Measurements from ENCODE around the gene HIVEP2. TPM values are rescaled to one million over a fixed set of nuclear protein-coding genes. Genes with fewer than 3 reads are reported as not detected.

HIVEP2 gene
- total and polyA plus RNA-seq, 2 of the 4 experiments (the other 2 are of a cell fraction), result 4.3 to 11.3 TPM

- Histone ChIP-seq H3K36me3 (ENCODE audit: control insufficient read depth, insufficient read depth, low read length) (no peaks in the 10 kb centered on the region), H4K5ac (ENCODE audit: low read depth, low read length) (no peak overlapping the region), H2BK20ac (ENCODE audit: low read depth, low read length) (no peak overlapping the region), H3K9me1 (ENCODE audit: insufficient read depth, low read length) (peaks cover 5% of the 10 kb centered on the region), H3K9ac (ENCODE audit: low read depth, low read length) (no peak overlapping the region), H2AK9ac (replicated peaks; ENCODE audit: low read depth, low read length, poor library complexity) (no peak overlapping the region), H3K79me1 (ENCODE audit: low read depth in 1 of 2, low read length in 2 of 2) (peaks cover 21 to 67% of the 10 kb centered on the region in 2 experiments), H3K27me3 (ENCODE audit: control insufficient read depth, insufficient read depth, low read length) (no peaks in the 10 kb centered on the region), H2AFZ (replicated peaks; ENCODE audit: low read length, poor library complexity) (no peak overlapping the region), H3K27ac (ENCODE audit: insufficient read depth, low read length) (no peak overlapping the region), H4K20me1 (ENCODE audit: insufficient read depth, low read length) (peaks cover 4% of the 10 kb centered on the region; the same call in 1 of the 2 replicates), H2AK5ac (ENCODE audit: low read depth, low read length) (no peak overlapping the region), H3K56ac (ENCODE audit: extremely low read depth, insufficient read depth, low read length) (no peak overlapping the region), H4K91ac (ENCODE audit: insufficient read depth, low read depth, low read length) (no peak overlapping the region), H3K23ac (ENCODE audit: low read depth, low read length) (no peak overlapping the region), H3K18ac (ENCODE audit: low read depth, low read length) (no peak overlapping the region), H2BK15ac (ENCODE audit: low read depth, low read length) (no peak overlapping the region), H2BK120ac (ENCODE audit: low read depth, low read length) (no peak overlapping the region), H3K4me3 (ENCODE audit: insufficient read depth, low read depth, low read length) (no peak overlapping the region), H3K4me2 (ENCODE audit: low read depth, low read length) (no peak overlapping the region), H4K8ac (ENCODE audit: low read depth in 2 of 2, low read length in 2 of 2) (no peak overlapping the region), H2BK5ac (ENCODE audit: low read depth, low read length, poor library complexity, severe bottlenecking) (peak overlapping the region; percentile 24), H3K14ac (replicated peaks; ENCODE audit: low read depth, low read length) (no peak overlapping the region), H3K9me3 (ENCODE audit: control insufficient read depth, insufficient read depth, low read length) (no peaks in the 10 kb centered on the region), H3K4me1 (ENCODE audit: control insufficient read depth, insufficient read depth, low read length) (peaks cover 20% of the 10 kb centered on the region), H3K4ac (ENCODE audit: low read depth, low read length) (0 out of 2 replicates have a peak overlapping the region, but pooled peaks have one; percentile 23)
- in situ Hi-C loops (cut with MboI; ENCODE audit: low sequenced_read_pairs), result no loop called here
- DNase-seq, result no peak
- ATAC-seq (ENCODE audit: low read depth), result no peak
- intact Hi-C loops (cut with micrococcal nuclease), result loop anchor here (5.0 kb wide), 1 partner anchor 79 kb away; no protein-coding TSS in a partner anchor
- dilution Hi-C loops (cut with HindIII; ENCODE audit: low sequenced_read_pairs, unreplicated experiment), result no loop called here
- ChIA-PET POLR2A (ENCODE audit: unreplicated experiment) (no interaction called here), CTCF (no interaction called here)
- no TSS peak for BruUV-seq (replicated peaks)
- TF ChIP-seq CEBPB (IDR thresholded peaks at IDR 0.05; ENCODE audit: low read depth, low read length), result no peak
- no peak for TF ChIP-seq RFX5 (IDR thresholded peaks at IDR 0.05; ENCODE audit: low read depth, low read length)
- TF ChIP-seq POLR2A (IDR thresholded peaks at IDR 0.05; ENCODE audit: low read depth, low read length), result no peak
- TF ChIP-seq MAFK (IDR thresholded peaks at IDR 0.05; ENCODE audit: low read depth, low read length), result no peak
- no peak for TF ChIP-seq CHD1 (IDR thresholded peaks at IDR 0.05; ENCODE audit: low read depth, low read length)
- TF ChIP-seq ELK1 (IDR thresholded peaks at IDR 0.05; ENCODE audit: borderline replicate concordance, low read depth, low read length), result no peak
- no peak for TF ChIP-seq RAD21 (IDR thresholded peaks at IDR 0.05; ENCODE audit: low read length)
- no peak for TF ChIP-seq FOS (IDR thresholded peaks at IDR 0.05; ENCODE audit: low read depth, low read length)
- TF ChIP-seq BHLHE40 (IDR thresholded peaks at IDR 0.05; ENCODE audit: low read depth, low read length), result no peak
- no peak for TF ChIP-seq MAZ (IDR thresholded peaks at IDR 0.05; ENCODE audit: borderline replicate concordance, low read depth, low read length)
- no peak for TF ChIP-seq MXI1 (IDR thresholded peaks at IDR 0.05; ENCODE audit: borderline replicate concordance, low read depth, low read length)
- no peak for TF ChIP-seq NFE2L2 (IDR thresholded peaks at IDR 0.05; ENCODE audit: low read depth, low read length)
- no peak for TF ChIP-seq RCOR1 (IDR thresholded peaks at IDR 0.05; ENCODE audit: insufficient replicate concordance, low read length)
- TF ChIP-seq USF2 (IDR thresholded peaks at IDR 0.05; ENCODE audit: low read depth, low read length), result no peak
These were observed 96.8 kb downstream of the HIVEP2 start for GRCh38 chr6:142848156-142848555.
